GM23338 (cell line): Measurements from ENCODE around the gene WWC1. TPM values are rescaled to one million over a fixed set of nuclear protein-coding genes. Genes with fewer than 3 reads are reported as not detected.

Experiments
- ATAC-seq: fragments of 200-7000 bp; cut with Tn5 transposase; 3 replicates; pipeline ENCODE4 v1.9.1; 2020
- DNase-seq: peaks from one replicate; pipeline ENCODE4 v3.0.0-alpha.2; 2015; ENCODE audit warnings: low spot score
- H2AFZ ChIP-seq: fragments of 200-600 bp; sonication (generic); 2 replicates; pipeline ENCODE4 v1.8.0; 2016; ENCODE audit warnings: antibody characterized with exemption, mild to moderate bottlenecking, moderate library complexity
- H3F3A ChIP-seq: fragments of 200-600 bp; sonication (generic); replicated peaks from 2 replicates; pipeline ENCODE4 v1.8.0; 2017; ENCODE audit warnings: antibody characterized with exemption, mixed run types, low read depth
- H3K27ac ChIP-seq: fragments of 200-600 bp; sonication (generic); 2 replicates; pipeline ENCODE4 v1.6.1; 2016; ENCODE audit warnings: low read depth
- H3K27me3 ChIP-seq: fragments of 200-600 bp; sonication (generic); 2 replicates; pipeline ENCODE4 v1.8.0; 2016; ENCODE audit warnings: mild to moderate bottlenecking, mixed run types, moderate library complexity; ENCODE audit not compliant: insufficient read depth
- H3K36me3 ChIP-seq: fragments of 200-600 bp; sonication (generic); 2 replicates; pipeline ENCODE4 v1.8.0; 2016; ENCODE audit warnings: mild to moderate bottlenecking; ENCODE audit not compliant: insufficient read depth
- H3K4me1 ChIP-seq: fragments of 200-600 bp; sonication (generic); 2 replicates; pipeline ENCODE4 v1.8.0; 2016; ENCODE audit warnings: mild to moderate bottlenecking, moderate library complexity; ENCODE audit not compliant: insufficient read depth
- H3K4me2 ChIP-seq: fragments of 200-600 bp; sonication (generic); 2 replicates; pipeline ENCODE4 v1.7.1; 2017; ENCODE audit warnings: mixed run types
- H3K4me3 ChIP-seq: fragments of 200-600 bp; sonication (generic); 2 replicates; pipeline ENCODE4 v1.6.1; 2016; ENCODE audit warnings: mixed run types
- H3K79me2 ChIP-seq: fragments of 200-600 bp; sonication (generic); replicated peaks from 2 replicates; pipeline ENCODE4 v1.8.0; 2017; ENCODE audit warnings: mild to moderate bottlenecking; ENCODE audit not compliant: insufficient read depth
- H3K9me2 ChIP-seq: fragments of 200-600 bp; sonication (generic); 2 replicates; pipeline ENCODE4 v1.8.0; 2017; ENCODE audit not compliant: insufficient read depth
- H4K20me1 ChIP-seq: fragments of 200-600 bp; sonication (generic); replicated peaks from 2 replicates; pipeline ENCODE4 v1.8.0; 2017; ENCODE audit warnings: mild to moderate bottlenecking; ENCODE audit not compliant: insufficient read depth
- H3K27ac Mint-ChIP-seq: 2 replicates; pipeline ENCODE4 v1.8.0; 2020; ENCODE audit warnings: inconsistent platforms, mild to moderate bottlenecking, moderate library complexity, mixed read lengths
- H3K27me3 Mint-ChIP-seq: 3 replicates; pipeline ENCODE4 v1.8.0; 2022; ENCODE audit warnings: low read depth, mild to moderate bottlenecking, moderate library complexity, mixed read lengths, inconsistent platforms; ENCODE audit not compliant: insufficient read depth, poor library complexity
- H3K36me3 Mint-ChIP-seq: 3 replicates; pipeline ENCODE4 v1.8.0; 2021; ENCODE audit warnings: low read depth, mild to moderate bottlenecking, inconsistent platforms, moderate library complexity, mixed read lengths
- H3K4me1 Mint-ChIP-seq: 3 replicates; pipeline ENCODE4 v1.8.0; 2020; ENCODE audit warnings: mild to moderate bottlenecking, inconsistent platforms, mixed read lengths
- H3K4me3 Mint-ChIP-seq: 3 replicates; pipeline ENCODE4 v1.8.0; 2021; ENCODE audit warnings: moderate library complexity, mild to moderate bottlenecking, inconsistent platforms, mixed read lengths
- H3K9me3 Mint-ChIP-seq: 3 replicates; pipeline ENCODE4 v1.8.0; 2020; ENCODE audit warnings: moderate library complexity, mild to moderate bottlenecking, inconsistent platforms, mixed read lengths
- CREB1 ChIP-seq: fragments of 250-450 bp; sonication (Bioruptor Pico); IDR thresholded peaks from 2 replicates; pipeline ENCODE4 v1.5.0; 2020; ENCODE audit warnings: low read depth, mild to moderate bottlenecking, moderate library complexity
- EZH2 ChIP-seq: fragments of 200-600 bp; sonication (generic); IDR thresholded peaks from one replicate; pipeline ENCODE4 v1.8.0; 2017; ENCODE audit warnings: antibody characterized with exemption, mild to moderate bottlenecking, low read depth; ENCODE audit not compliant: unreplicated experiment
- EZH2phosphoT487 ChIP-seq: fragments of 200-600 bp; sonication (generic); IDR thresholded peaks from one replicate; pipeline ENCODE4 v1.8.1; 2018; ENCODE audit warnings: antibody characterized with exemption; ENCODE audit not compliant: unreplicated experiment
- JUNB ChIP-seq: IDR thresholded peaks from one replicate; pipeline ENCODE4 v1.6.1; 2016; ENCODE audit warnings: antibody characterized with exemption; ENCODE audit not compliant: unreplicated experiment
- NANOG ChIP-seq: IDR thresholded peaks from 2 replicates; pipeline ENCODE4 v1.6.1; 2016; ENCODE audit warnings: antibody characterized with exemption, borderline replicate concordance
- STAT1 ChIP-seq: IDR thresholded peaks from one replicate; pipeline ENCODE4 v1.6.1; 2016; ENCODE audit warnings: antibody characterized with exemption; ENCODE audit not compliant: unreplicated experiment
- ZNF331 ChIP-seq: fragments of 250-450 bp; sonication (Bioruptor Pico); IDR thresholded peaks from 2 replicates; pipeline ENCODE4 v1.5.0; 2020; ENCODE audit warnings: low read depth, mild to moderate bottlenecking, moderate library complexity
- polyA plus RNA-seq: library from polyadenylated mRNA; unstranded; fragments of >200 nt; fragmentation: Nextera tagmentation; extraction: Ambion mirVana; gene quantifications from 2 replicates; pipeline ENCODE4 v1.2.1, GENCODE V29; 2016
- total RNA-seq: library from RNA; depleted of rRNA; stranded (reverse); fragments of >200 nt; shearing (Covaris generic); gene quantifications from 2 replicates; pipeline ENCODE4 v1.2.3, GENCODE V29; 2014
- TF ChIP-seq, protein P1 (sequence below), 2 experiments: fragments of 200-600 bp in 1 of 2; sonication (generic) in 1 of 2; conservative IDR thresholded peaks; 2 replicates each; pipeline versions ENCODE4 v1.5.1 to v1.6.1; 2016 to 2017; ENCODE audit warnings: antibody characterized with exemption in 2 of 2, low read depth in 2 of 2, mild to moderate bottlenecking in 2 of 2, moderate library complexity in 1 of 2
- TF ChIP-seq, protein P2 (sequence below): fragments of 250-450 bp; sonication (Bioruptor Pico); IDR thresholded peaks from 2 replicates; pipeline ENCODE4 v1.5.0; 2020; ENCODE audit warnings: mild to moderate bottlenecking, moderate library complexity
- TF ChIP-seq, protein P3 (sequence below): IDR thresholded peaks from one replicate; pipeline ENCODE4 v1.6.1; 2018; ENCODE audit warnings: antibody characterized with exemption; ENCODE audit not compliant: unreplicated experiment
- TF ChIP-seq, protein P4 (sequence below): IDR thresholded peaks from 2 replicates; pipeline ENCODE4 v1.6.1; 2016; ENCODE audit warnings: antibody characterized with exemption

The WWC1 gene
- total and polyA plus RNA-seq, 2 experiments from 2014 or later, result 25.4 to 27.8 TPM

DNA sequence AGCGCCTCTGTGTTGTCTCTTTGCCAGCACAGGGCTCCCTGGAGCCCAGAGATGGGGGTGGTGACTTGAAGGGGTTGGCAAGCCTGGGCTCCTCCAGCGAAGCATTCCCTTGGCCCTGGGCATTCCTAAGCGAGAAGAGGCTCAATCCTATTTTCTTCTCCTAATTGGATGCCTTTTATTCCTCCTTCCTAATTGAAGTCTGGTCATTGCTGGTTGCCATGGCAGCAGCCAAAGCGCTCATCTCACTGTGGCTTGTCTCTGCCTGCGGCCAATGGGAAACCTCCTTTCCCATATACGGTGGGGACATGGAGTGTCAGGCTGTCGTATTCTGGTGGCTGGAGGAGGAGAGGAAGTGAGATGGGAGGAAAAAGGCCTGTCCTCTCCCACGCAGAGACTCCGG, 142.6 kb downstream of the WWC1 start:
- H2AFZ ChIP-seq, result no peak overlapping the region
- Mint-ChIP-seq H3K9me3 (no peaks in the 10 kb centered on the region), H3K27me3 (peaks cover 9% of the 10 kb centered on the region), H3K27ac (no peak overlapping the region), H3K36me3 (peaks cover 60% of the 10 kb centered on the region), H3K4me3 (no peak overlapping the region), H3K4me1 (peaks cover 12% of the 10 kb centered on the region)
- no peaks in the 10 kb centered on the region for H3K79me2 ChIP-seq
- no peaks in the 10 kb centered on the region for H4K20me1 ChIP-seq
- no peaks in the 10 kb centered on the region for H3F3A ChIP-seq
- no peak overlapping the region for H3K4me3 ChIP-seq
- H3K27ac ChIP-seq, result no peak overlapping the region
- DNase-seq (peak; percentile 19), ATAC-seq (no peak)
- peaks cover 9% of the 10 kb centered on the region; the same call in 1 of the 2 replicates for H3K36me3 ChIP-seq
- H3K4me1 ChIP-seq, result peaks cover 9% of the 10 kb centered on the region; the same call in 1 of the 2 replicates
- H3K9me2 ChIP-seq, result no peaks in the 10 kb centered on the region
- H3K27me3 ChIP-seq, result no peaks in the 10 kb centered on the region
- H3K4me2 ChIP-seq, result no peak overlapping the region
- TF ChIP-seq, protein P1, sequence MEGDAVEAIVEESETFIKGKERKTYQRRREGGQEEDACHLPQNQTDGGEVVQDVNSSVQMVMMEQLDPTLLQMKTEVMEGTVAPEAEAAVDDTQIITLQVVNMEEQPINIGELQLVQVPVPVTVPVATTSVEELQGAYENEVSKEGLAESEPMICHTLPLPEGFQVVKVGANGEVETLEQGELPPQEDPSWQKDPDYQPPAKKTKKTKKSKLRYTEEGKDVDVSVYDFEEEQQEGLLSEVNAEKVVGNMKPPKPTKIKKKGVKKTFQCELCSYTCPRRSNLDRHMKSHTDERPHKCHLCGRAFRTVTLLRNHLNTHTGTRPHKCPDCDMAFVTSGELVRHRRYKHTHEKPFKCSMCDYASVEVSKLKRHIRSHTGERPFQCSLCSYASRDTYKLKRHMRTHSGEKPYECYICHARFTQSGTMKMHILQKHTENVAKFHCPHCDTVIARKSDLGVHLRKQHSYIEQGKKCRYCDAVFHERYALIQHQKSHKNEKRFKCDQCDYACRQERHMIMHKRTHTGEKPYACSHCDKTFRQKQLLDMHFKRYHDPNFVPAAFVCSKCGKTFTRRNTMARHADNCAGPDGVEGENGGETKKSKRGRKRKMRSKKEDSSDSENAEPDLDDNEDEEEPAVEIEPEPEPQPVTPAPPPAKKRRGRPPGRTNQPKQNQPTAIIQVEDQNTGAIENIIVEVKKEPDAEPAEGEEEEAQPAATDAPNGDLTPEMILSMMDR (conservative IDR thresholded peaks at IDR 0.05; ENCODE audit: low read depth in 2 of 2), result no peak
- TF ChIP-seq STAT1 (no peak), ZNF331 (CRISPR knock-in tag) (no peak), JUNB (no peak), NANOG (no peak), EZH2phosphoT487 (no peak), EZH2 (no peak), CREB1 (CRISPR knock-in tag) (no peak)
- TF ChIP-seq, protein P2, sequence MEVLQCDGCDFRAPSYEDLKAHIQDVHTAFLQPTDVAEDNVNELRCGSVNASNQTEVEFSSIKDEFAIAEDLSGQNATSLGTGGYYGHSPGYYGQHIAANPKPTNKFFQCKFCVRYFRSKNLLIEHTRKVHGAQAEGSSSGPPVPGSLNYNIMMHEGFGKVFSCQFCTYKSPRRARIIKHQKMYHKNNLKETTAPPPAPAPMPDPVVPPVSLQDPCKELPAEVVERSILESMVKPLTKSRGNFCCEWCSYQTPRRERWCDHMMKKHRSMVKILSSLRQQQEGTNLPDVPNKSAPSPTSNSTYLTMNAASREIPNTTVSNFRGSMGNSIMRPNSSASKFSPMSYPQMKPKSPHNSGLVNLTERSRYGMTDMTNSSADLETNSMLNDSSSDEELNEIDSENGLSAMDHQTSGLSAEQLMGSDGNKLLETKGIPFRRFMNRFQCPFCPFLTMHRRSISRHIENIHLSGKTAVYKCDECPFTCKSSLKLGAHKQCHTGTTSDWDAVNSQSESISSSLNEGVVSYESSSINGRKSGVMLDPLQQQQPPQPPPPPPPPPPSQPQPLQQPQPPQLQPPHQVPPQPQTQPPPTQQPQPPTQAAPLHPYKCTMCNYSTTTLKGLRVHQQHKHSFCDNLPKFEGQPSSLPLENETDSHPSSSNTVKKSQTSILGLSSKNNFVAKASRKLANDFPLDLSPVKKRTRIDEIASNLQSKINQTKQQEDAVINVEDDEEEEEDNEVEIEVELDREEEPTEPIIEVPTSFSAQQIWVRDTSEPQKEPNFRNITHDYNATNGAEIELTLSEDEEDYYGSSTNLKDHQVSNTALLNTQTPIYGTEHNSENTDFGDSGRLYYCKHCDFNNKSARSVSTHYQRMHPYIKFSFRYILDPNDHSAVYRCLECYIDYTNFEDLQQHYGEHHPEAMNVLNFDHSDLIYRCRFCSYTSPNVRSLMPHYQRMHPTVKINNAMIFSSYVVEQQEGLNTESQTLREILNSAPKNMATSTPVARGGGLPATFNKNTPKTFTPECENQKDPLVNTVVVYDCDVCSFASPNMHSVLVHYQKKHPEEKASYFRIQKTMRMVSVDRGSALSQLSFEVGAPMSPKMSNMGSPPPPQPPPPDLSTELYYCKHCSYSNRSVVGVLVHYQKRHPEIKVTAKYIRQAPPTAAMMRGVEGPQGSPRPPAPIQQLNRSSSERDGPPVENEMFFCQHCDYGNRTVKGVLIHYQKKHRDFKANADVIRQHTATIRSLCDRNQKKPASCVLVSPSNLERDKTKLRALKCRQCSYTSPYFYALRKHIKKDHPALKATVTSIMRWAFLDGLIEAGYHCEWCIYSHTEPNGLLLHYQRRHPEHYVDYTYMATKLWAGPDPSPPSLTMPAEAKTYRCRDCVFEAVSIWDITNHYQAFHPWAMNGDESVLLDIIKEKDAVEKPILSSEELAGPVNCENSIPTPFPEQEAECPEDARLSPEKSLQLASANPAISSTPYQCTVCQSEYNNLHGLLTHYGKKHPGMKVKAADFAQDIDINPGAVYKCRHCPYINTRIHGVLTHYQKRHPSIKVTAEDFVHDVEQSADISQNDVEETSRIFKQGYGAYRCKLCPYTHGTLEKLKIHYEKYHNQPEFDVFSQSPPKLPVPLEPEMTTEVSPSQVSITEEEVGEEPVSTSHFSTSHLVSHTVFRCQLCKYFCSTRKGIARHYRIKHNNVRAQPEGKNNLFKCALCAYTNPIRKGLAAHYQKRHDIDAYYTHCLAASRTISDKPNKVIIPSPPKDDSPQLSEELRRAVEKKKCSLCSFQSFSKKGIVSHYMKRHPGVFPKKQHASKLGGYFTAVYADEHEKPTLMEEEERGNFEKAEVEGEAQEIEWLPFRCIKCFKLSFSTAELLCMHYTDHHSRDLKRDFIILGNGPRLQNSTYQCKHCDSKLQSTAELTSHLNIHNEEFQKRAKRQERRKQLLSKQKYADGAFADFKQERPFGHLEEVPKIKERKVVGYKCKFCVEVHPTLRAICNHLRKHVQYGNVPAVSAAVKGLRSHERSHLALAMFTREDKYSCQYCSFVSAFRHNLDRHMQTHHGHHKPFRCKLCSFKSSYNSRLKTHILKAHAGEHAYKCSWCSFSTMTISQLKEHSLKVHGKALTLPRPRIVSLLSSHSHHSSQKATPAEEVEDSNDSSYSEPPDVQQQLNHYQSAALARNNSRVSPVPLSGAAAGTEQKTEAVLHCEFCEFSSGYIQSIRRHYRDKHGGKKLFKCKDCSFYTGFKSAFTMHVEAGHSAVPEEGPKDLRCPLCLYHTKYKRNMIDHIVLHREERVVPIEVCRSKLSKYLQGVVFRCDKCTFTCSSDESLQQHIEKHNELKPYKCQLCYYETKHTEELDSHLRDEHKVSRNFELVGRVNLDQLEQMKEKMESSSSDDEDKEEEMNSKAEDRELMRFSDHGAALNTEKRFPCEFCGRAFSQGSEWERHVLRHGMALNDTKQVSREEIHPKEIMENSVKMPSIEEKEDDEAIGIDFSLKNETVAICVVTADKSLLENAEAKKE, result no peak
- TF ChIP-seq, protein P3, sequence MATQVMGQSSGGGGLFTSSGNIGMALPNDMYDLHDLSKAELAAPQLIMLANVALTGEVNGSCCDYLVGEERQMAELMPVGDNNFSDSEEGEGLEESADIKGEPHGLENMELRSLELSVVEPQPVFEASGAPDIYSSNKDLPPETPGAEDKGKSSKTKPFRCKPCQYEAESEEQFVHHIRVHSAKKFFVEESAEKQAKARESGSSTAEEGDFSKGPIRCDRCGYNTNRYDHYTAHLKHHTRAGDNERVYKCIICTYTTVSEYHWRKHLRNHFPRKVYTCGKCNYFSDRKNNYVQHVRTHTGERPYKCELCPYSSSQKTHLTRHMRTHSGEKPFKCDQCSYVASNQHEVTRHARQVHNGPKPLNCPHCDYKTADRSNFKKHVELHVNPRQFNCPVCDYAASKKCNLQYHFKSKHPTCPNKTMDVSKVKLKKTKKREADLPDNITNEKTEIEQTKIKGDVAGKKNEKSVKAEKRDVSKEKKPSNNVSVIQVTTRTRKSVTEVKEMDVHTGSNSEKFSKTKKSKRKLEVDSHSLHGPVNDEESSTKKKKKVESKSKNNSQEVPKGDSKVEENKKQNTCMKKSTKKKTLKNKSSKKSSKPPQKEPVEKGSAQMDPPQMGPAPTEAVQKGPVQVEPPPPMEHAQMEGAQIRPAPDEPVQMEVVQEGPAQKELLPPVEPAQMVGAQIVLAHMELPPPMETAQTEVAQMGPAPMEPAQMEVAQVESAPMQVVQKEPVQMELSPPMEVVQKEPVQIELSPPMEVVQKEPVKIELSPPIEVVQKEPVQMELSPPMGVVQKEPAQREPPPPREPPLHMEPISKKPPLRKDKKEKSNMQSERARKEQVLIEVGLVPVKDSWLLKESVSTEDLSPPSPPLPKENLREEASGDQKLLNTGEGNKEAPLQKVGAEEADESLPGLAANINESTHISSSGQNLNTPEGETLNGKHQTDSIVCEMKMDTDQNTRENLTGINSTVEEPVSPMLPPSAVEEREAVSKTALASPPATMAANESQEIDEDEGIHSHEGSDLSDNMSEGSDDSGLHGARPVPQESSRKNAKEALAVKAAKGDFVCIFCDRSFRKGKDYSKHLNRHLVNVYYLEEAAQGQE, result no peak
- TF ChIP-seq, protein P4, sequence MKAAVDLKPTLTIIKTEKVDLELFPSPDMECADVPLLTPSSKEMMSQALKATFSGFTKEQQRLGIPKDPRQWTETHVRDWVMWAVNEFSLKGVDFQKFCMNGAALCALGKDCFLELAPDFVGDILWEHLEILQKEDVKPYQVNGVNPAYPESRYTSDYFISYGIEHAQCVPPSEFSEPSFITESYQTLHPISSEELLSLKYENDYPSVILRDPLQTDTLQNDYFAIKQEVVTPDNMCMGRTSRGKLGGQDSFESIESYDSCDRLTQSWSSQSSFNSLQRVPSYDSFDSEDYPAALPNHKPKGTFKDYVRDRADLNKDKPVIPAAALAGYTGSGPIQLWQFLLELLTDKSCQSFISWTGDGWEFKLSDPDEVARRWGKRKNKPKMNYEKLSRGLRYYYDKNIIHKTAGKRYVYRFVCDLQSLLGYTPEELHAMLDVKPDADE, result no peak
